Measurements from ENCODE around the gene ST3GAL4.

ST3GAL4 gene

GRCh38 chr11:126456783-126457542 lies 101.5 kb downstream of the ST3GAL4 start:
- DNase-seq, result no peak

- no peak for DNase-seq
Observed at GRCh38 chr11:126457817-126458216, 102.3 kb downstream of the ST3GAL4 start.

- no peak for DNase-seq
Observed at GRCh38 chr11:126459691-126460281, 104.3 kb downstream of the ST3GAL4 start.

GRCh38 chr11:126460417-126461095 lies 105.1 kb downstream of the ST3GAL4 start:
- no peak for DNase-seq

GRCh38 chr11:126461096-126461440 lies 105.6 kb downstream of the ST3GAL4 start:
- no peak for DNase-seq

DNA sequence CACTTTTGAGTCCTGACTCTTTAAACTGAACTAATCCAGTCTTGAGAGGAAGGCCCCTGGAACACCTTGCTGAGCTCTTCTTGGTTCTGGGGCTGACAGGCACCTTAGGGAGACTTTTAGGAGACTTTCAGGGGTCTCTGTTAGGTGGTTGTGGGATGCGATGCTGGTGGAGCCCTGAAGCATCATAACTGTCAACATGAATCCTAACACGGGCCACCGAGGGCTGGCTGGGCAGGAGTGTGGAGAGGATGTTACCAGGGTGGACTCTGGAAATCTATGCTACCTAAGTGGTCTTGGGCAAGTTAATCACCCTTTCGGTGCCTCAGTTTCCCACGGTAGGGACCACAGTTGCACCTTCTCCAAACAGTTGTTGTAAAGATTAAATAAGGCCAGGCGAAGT lies 106.5 kb downstream of the ST3GAL4 start:
- DNase-seq, result no peak

DNA sequence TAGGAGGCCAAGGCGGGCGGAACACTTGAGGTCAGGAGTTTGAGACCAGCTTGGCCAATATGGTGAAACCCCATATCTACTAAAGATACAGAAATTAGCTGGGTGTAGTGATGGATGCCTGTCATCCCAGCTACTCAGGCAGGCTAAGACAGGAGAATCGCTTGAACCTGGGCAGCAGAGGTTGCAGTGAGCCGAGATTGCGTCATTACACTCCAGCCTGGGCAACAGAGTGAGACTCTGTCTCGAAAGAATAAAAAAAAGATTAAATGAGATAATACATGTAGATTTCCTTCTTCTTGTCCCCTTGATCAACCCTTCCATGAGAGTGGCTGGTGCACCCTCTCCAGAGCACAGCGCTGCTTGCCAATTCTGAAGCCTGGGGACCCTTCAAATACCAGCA lies 106.9 kb downstream of the ST3GAL4 start:
- DNase-seq, result no peak
